Prostate gland (tissue), 2 donors: Measurements from ENCODE around the gene EPB41L1. TPM values are rescaled to one million over a fixed set of nuclear protein-coding genes. Genes with fewer than 3 reads are reported as not detected.

Experiments used
- DNase-seq: peaks from one replicate; pipeline ENCODE4 v3.0.0-alpha.2; 2019; ENCODE audit warnings: low spot score
- H3K27ac ChIP-seq, 2 donors: fragments of 200-600 bp; sonication (generic); 2 replicates each; pipeline ENCODE4 v1.5.1; 2017 to 2019
- H3K27me3 ChIP-seq: fragments of 200-600 bp; sonication (generic); replicated peaks from 2 replicates; pipeline ENCODE4 v1.5.1; 2019; ENCODE audit not compliant: insufficient read depth
- H3K36me3 ChIP-seq, 2 donors: fragments of 200-600 bp; sonication (generic); 1 replicate in 1 of 2; 2 replicates in 1 of 2; pipeline versions ENCODE4 v1.5.1 to v1.8.1; 2017 to 2019
- H3K4me1 ChIP-seq: fragments of 200-600 bp; sonication (generic); replicated peaks from 2 replicates; pipeline ENCODE4 v1.5.1; 2019
- H3K4me3 ChIP-seq, 2 donors: fragments of 200-600 bp; sonication (generic); 2 replicates each; pipeline ENCODE4 v1.5.1; 2017 to 2019
- H3K9me3 ChIP-seq: fragments of 200-600 bp; sonication (generic); 2 replicates; pipeline ENCODE4 v1.5.1; 2017
- CTCF ChIP-seq, 4 experiments: fragments of 200-600 bp in 2 of 4; fragments of 450-650 bp in 2 of 4; sonication (generic) in 2 of 4; IDR thresholded peaks; 1 replicate in 3 of 4; 2 replicates in 1 of 4; pipeline ENCODE4 v1.5.1; 2016 to 2019; ENCODE audit warnings: antibody characterized with exemption in 4 of 4, mild to moderate bottlenecking in 2 of 4, moderate library complexity in 2 of 4
- POLR2A ChIP-seq: fragments of 450-650 bp; IDR thresholded peaks from one replicate; pipeline ENCODE4 v1.6.1; 2016; ENCODE audit warnings: antibody characterized with exemption, mild to moderate bottlenecking
- POLR2AphosphoS5 ChIP-seq: sonication (generic); formaldehyde crosslinking; IDR thresholded peaks from one replicate; pipeline ENCODE4 v1.6.1; 2017; ENCODE audit warnings: antibody characterized with exemption
- WGBS: methylation state at CpG from one replicate; pipeline ENCODE4 v1.1.5; 2018; 5-methylcytosine and 5-hydroxymethylcytosine counted together
- intact Hi-C: fragments of 100-400 bp; cut with DNase I; formaldehyde crosslinking; loops from one replicate; pipeline ENCODE4 v1.14.2; 2022
- total RNA-seq, 2 donors: library from RNA; depleted of rRNA; stranded (reverse); fragments of >200 nt; gene quantifications; one replicate each; pipeline ENCODE4 v1.1.0, GENCODE V29; 2016

Gene EPB41L1
- total RNA-seq, 2 donors from 2014 or later, result 27.7 to 91.1 TPM

GRCh38 chr20:36274181-36274841 lies 119.8 kb downstream of the EPB41L1 start:
- Histone ChIP-seq H3K9me3 (no peaks in the 10 kb centered on the region), H3K4me1 (no peaks in the 10 kb centered on the region), H3K36me3 (no peaks in the 10 kb centered on the region), H3K27ac (no peak overlapping the region), H3K4me3 (no peak overlapping the region), H3K27me3 (no peaks in the 10 kb centered on the region)
- intact Hi-C loops, result loop anchor here (10.0 kb wide), 1 partner anchor 160 kb away; no protein-coding TSS in a partner anchor
- no peak for DNase-seq
- no peak for TF ChIP-seq POLR2A
- no peak for TF ChIP-seq CTCF (IDR thresholded peaks at IDR 0.05)
- TF ChIP-seq POLR2AphosphoS5, result no peak
- WGBS, result 37% methylated on average over 20 of the region's 20 CpGs

GRCh38 chr20:36275011-36275410 lies 120.5 kb downstream of the EPB41L1 start:
- H3K36me3 ChIP-seq, result no peaks in the 10 kb centered on the region
- TF ChIP-seq POLR2AphosphoS5 (no peak), POLR2A (no peak), CTCF (IDR thresholded peaks at IDR 0.05) (no peak)
- H3K27ac ChIP-seq, result no peak overlapping the region
- intact Hi-C loops, result loop anchor here (10.0 kb wide), 1 partner anchor 160 kb away; no protein-coding TSS in a partner anchor
- no peaks in the 10 kb centered on the region for H3K27me3 ChIP-seq
- WGBS, result 82% methylated on average over 5 of the region's 5 CpGs
- no peak overlapping the region for H3K4me3 ChIP-seq
- no peak for DNase-seq
- no peaks in the 10 kb centered on the region for H3K9me3 ChIP-seq
- H3K4me1 ChIP-seq, result no peaks in the 10 kb centered on the region

GRCh38 chr20:36275441-36276189 lies 121.1 kb downstream of the EPB41L1 start:
- Histone ChIP-seq H3K27ac (no peak overlapping the region), H3K36me3 (no peaks in the 10 kb centered on the region), H3K4me1 (no peaks in the 10 kb centered on the region), H3K4me3 (no peak overlapping the region), H3K27me3 (no peaks in the 10 kb centered on the region), H3K9me3 (no peaks in the 10 kb centered on the region)
- TF ChIP-seq CTCF (IDR thresholded peaks at IDR 0.05) (no peak), POLR2A (no peak), POLR2AphosphoS5 (no peak)
- intact Hi-C loops, result loop anchor here (10.0 kb wide), 1 partner anchor 159 kb away; no protein-coding TSS in a partner anchor
- 82% methylated on average over 12 of the region's 12 CpGs for WGBS
- DNase-seq, result no peak

- Histone ChIP-seq H3K27me3 (no peaks in the 10 kb centered on the region), H3K4me3 (no peak overlapping the region), H3K9me3 (no peaks in the 10 kb centered on the region), H3K4me1 (no peaks in the 10 kb centered on the region), H3K36me3 (no peaks in the 10 kb centered on the region), H3K27ac (no peak overlapping the region)
- TF ChIP-seq POLR2AphosphoS5 (no peak), CTCF (IDR thresholded peaks at IDR 0.05) (no peak), POLR2A (no peak)
- DNase-seq, result no peak
- intact Hi-C loops, result loop anchor here (10.0 kb wide), 1 partner anchor 157 kb away; no protein-coding TSS in a partner anchor
- 68% methylated on average over 9 of the region's 9 CpGs for WGBS
Measured at GRCh38 chr20:36277546-36277945, 123.0 kb downstream of the EPB41L1 start.
